SK-N-SH treated with all-trans-retinoic acid at 6 μM for 48 hours (cell line): ENCODE data around the gene OCA2.

Source experiments
- ATAC-seq: fragments of 200-7000 bp; cut with Tn5 transposase; 3 replicates; pipeline ENCODE4 v1.9.1; 2020; ENCODE audit warnings: mild to moderate bottlenecking, moderate library complexity
- ARNTL ChIP-seq: fragments of 450-650 bp; formaldehyde crosslinking; IDR thresholded peaks from 2 replicates; pipeline ENCODE4 v1.5.0; 2020; ENCODE audit warnings: low read depth, mild to moderate bottlenecking, moderate library complexity, borderline replicate concordance
- BACH2 ChIP-seq: fragments of 250-450 bp; sonication (Bioruptor Pico); IDR thresholded peaks from 2 replicates; pipeline ENCODE4 v1.9.0; 2021; ENCODE audit warnings: mild to moderate bottlenecking, borderline replicate concordance
- CREB5 ChIP-seq: fragments of 250-450 bp; sonication (Bioruptor Pico); IDR thresholded peaks from 2 replicates; pipeline ENCODE4 v1.5.1; 2020; ENCODE audit warnings: low read depth, mild to moderate bottlenecking, moderate library complexity
- CSDC2 ChIP-seq: fragments of 250-450 bp; sonication (Bioruptor Pico); IDR thresholded peaks from 2 replicates; pipeline ENCODE4 v1.5.0; 2020; ENCODE audit warnings: mild to moderate bottlenecking, moderate library complexity
- ESRRG ChIP-seq: fragments of 250-450 bp; sonication (Bioruptor Pico); IDR thresholded peaks from 2 replicates; pipeline ENCODE4 v1.6.1; 2021; ENCODE audit warnings: mild to moderate bottlenecking
- GLIS3 ChIP-seq: fragments of 250-450 bp; sonication (Bioruptor Pico); IDR thresholded peaks from 2 replicates; pipeline ENCODE4 v1.5.0; 2020; ENCODE audit warnings: mild to moderate bottlenecking, moderate library complexity
- ISL1 ChIP-seq: fragments of 250-450 bp; sonication (Bioruptor Pico); IDR thresholded peaks from 2 replicates; pipeline ENCODE4 v2.1.2; 2022; ENCODE audit warnings: mild to moderate bottlenecking, moderate library complexity
- OSR1 ChIP-seq: fragments of 250-450 bp; sonication (Bioruptor Pico); IDR thresholded peaks from 2 replicates; pipeline ENCODE4 v1.8.0; 2022; ENCODE audit warnings: moderate library complexity, mild to moderate bottlenecking, inconsistent platforms
- PPARA ChIP-seq: fragments of 250-450 bp; sonication (Bioruptor Pico); IDR thresholded peaks from 2 replicates; pipeline ENCODE4 v1.5.0; 2020; ENCODE audit warnings: mild to moderate bottlenecking, borderline replicate concordance
- RARB ChIP-seq: fragments of 250-450 bp; sonication (Bioruptor Pico); IDR thresholded peaks from 2 replicates; pipeline ENCODE4 v1.8.0; 2021; ENCODE audit warnings: mild to moderate bottlenecking, moderate library complexity
- SNAI2 ChIP-seq: fragments of 250-450 bp; sonication (Bioruptor Pico); IDR thresholded peaks from 2 replicates; pipeline ENCODE4 v1.5.0; 2020; ENCODE audit warnings: mild to moderate bottlenecking, moderate library complexity
- TCF4 ChIP-seq: fragments of 250-450 bp; sonication (Bioruptor Pico); IDR thresholded peaks from 2 replicates; pipeline ENCODE4 v1.8.0; 2021; ENCODE audit warnings: mild to moderate bottlenecking, moderate library complexity, borderline replicate concordance
- TOX ChIP-seq: fragments of 250-450 bp; sonication (Bioruptor Pico); IDR thresholded peaks from 2 replicates; pipeline ENCODE4 v1.8.0; 2021; ENCODE audit warnings: mild to moderate bottlenecking, moderate library complexity, borderline replicate concordance
- ZC3H10 ChIP-seq: fragments of 250-450 bp; sonication (Bioruptor Pico); IDR thresholded peaks from 2 replicates; pipeline ENCODE4 v1.5.1; 2021; ENCODE audit warnings: mild to moderate bottlenecking, moderate library complexity
- ZFP3 ChIP-seq: fragments of 250-450 bp; sonication (Bioruptor Pico); IDR thresholded peaks from 2 replicates; pipeline ENCODE4 v1.5.0; 2020; ENCODE audit warnings: mild to moderate bottlenecking, moderate library complexity
- ZFP30 ChIP-seq: fragments of 450-650 bp; formaldehyde crosslinking; IDR thresholded peaks from 2 replicates; pipeline ENCODE4 v1.5.0; 2022; ENCODE audit warnings: mild to moderate bottlenecking, moderate library complexity
- ZNF565 ChIP-seq: fragments of 450-650 bp; formaldehyde crosslinking; conservative IDR thresholded peaks from 2 replicates; pipeline ENCODE4 v1.5.0; 2020; ENCODE audit warnings: low read depth, mild to moderate bottlenecking, moderate library complexity
- TF ChIP-seq, protein P1 (sequence below): fragments of 250-450 bp; sonication (Bioruptor Pico); IDR thresholded peaks from 2 replicates; pipeline ENCODE4 v1.5.1; 2021; ENCODE audit warnings: mild to moderate bottlenecking, moderate library complexity
- TF ChIP-seq, protein P2 (sequence below): fragments of 250-450 bp; sonication (Bioruptor Pico); IDR thresholded peaks from 2 replicates; pipeline ENCODE4 v1.5.0; 2020; ENCODE audit warnings: mild to moderate bottlenecking, moderate library complexity
- TF ChIP-seq, protein P3 (sequence below): fragments of 250-450 bp; sonication (Bioruptor Pico); IDR thresholded peaks from 2 replicates; pipeline ENCODE4 v1.8.0; 2020; ENCODE audit warnings: mild to moderate bottlenecking, moderate library complexity, borderline replicate concordance

The OCA2 gene

DNA sequence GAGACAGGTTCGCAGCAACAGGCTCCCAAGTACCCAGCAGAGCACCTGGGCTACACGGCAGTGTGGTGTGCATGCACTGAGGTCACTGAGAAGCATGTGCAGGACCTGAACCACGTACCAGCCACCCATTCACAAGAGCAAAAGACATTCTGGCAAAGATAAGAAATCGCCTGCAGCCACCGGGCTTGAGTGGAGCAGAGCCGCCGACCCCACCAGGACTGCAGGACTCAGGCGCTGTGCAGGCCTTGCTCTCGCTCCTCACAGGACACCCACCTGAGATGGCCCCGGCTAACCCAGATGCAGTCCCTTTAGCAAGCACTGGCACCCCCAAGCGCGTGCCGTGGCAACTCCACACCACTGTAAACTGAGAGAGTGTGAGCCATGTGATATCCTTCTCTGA lies 32.3 kb upstream of the OCA2 start:
- no peak for ATAC-seq
- TF ChIP-seq, protein P1, sequence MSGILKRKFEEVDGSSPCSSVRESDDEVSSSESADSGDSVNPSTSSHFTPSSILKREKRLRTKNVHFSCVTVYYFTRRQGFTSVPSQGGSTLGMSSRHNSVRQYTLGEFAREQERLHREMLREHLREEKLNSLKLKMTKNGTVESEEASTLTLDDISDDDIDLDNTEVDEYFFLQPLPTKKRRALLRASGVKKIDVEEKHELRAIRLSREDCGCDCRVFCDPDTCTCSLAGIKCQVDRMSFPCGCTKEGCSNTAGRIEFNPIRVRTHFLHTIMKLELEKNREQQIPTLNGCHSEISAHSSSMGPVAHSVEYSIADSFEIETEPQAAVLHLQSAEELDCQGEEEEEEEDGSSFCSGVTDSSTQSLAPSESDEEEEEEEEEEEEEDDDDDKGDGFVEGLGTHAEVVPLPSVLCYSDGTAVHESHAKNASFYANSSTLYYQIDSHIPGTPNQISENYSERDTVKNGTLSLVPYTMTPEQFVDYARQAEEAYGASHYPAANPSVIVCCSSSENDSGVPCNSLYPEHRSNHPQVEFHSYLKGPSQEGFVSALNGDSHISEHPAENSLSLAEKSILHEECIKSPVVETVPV, result no peak
- TF ChIP-seq, protein P2, sequence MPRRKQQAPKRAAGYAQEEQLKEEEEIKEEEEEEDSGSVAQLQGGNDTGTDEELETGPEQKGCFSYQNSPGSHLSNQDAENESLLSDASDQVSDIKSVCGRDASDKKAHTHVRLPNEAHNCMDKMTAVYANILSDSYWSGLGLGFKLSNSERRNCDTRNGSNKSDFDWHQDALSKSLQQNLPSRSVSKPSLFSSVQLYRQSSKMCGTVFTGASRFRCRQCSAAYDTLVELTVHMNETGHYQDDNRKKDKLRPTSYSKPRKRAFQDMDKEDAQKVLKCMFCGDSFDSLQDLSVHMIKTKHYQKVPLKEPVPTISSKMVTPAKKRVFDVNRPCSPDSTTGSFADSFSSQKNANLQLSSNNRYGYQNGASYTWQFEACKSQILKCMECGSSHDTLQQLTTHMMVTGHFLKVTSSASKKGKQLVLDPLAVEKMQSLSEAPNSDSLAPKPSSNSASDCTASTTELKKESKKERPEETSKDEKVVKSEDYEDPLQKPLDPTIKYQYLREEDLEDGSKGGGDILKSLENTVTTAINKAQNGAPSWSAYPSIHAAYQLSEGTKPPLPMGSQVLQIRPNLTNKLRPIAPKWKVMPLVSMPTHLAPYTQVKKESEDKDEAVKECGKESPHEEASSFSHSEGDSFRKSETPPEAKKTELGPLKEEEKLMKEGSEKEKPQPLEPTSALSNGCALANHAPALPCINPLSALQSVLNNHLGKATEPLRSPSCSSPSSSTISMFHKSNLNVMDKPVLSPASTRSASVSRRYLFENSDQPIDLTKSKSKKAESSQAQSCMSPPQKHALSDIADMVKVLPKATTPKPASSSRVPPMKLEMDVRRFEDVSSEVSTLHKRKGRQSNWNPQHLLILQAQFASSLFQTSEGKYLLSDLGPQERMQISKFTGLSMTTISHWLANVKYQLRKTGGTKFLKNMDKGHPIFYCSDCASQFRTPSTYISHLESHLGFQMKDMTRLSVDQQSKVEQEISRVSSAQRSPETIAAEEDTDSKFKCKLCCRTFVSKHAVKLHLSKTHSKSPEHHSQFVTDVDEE (CRISPR knock-in tag), result no peak
- TF ChIP-seq BACH2 (CRISPR knock-in tag), result no peak
- no peak for TF ChIP-seq ESRRG (CRISPR knock-in tag)
- TF ChIP-seq ZC3H10 (CRISPR knock-in tag), result no peak
- no peak for TF ChIP-seq CREB5 (CRISPR knock-in tag)
- no peak for TF ChIP-seq ISL1
- no peak for TF ChIP-seq TCF4 (CRISPR knock-in tag)
- no peak for TF ChIP-seq RARB (CRISPR knock-in tag)
- TF ChIP-seq TOX (CRISPR knock-in tag), result no peak
- TF ChIP-seq GLIS3, result no peak
- TF ChIP-seq, protein P3, sequence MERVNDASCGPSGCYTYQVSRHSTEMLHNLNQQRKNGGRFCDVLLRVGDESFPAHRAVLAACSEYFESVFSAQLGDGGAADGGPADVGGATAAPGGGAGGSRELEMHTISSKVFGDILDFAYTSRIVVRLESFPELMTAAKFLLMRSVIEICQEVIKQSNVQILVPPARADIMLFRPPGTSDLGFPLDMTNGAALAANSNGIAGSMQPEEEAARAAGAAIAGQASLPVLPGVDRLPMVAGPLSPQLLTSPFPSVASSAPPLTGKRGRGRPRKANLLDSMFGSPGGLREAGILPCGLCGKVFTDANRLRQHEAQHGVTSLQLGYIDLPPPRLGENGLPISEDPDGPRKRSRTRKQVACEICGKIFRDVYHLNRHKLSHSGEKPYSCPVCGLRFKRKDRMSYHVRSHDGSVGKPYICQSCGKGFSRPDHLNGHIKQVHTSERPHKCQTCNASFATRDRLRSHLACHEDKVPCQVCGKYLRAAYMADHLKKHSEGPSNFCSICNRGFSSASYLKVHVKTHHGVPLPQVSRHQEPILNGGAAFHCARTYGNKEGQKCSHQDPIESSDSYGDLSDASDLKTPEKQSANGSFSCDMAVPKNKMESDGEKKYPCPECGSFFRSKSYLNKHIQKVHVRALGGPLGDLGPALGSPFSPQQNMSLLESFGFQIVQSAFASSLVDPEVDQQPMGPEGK (CRISPR knock-in tag), result no peak
- no peak for TF ChIP-seq PPARA
- TF ChIP-seq ZFP30 (CRISPR knock-in tag), result no peak
- no peak for TF ChIP-seq ZNF565
- no peak for TF ChIP-seq ZFP3
- no peak for TF ChIP-seq CSDC2 (CRISPR knock-in tag)
- no peak for TF ChIP-seq OSR1 (CRISPR knock-in tag)
- no peak for TF ChIP-seq SNAI2 (CRISPR knock-in tag)

- ATAC-seq, result no peak
- TF ChIP-seq ZC3H10 (CRISPR knock-in tag) (no peak), ISL1 (no peak)
Measured at GRCh38 chr15:28130651-28131050, 31.5 kb upstream of the OCA2 start.

- ATAC-seq, result no peak
- TF ChIP-seq, protein P1, result no peak
- no peak for TF ChIP-seq ARNTL
Measured at GRCh38 chr15:28129231-28129848, 30.2 kb upstream of the OCA2 start.

- no peak for ATAC-seq
- TF ChIP-seq ARNTL (no peak), ZFP3 (no peak), RARB (CRISPR knock-in tag) (no peak), BACH2 (CRISPR knock-in tag) (no peak), TOX (CRISPR knock-in tag) (no peak), CREB5 (CRISPR knock-in tag) (no peak), ESRRG (CRISPR knock-in tag) (no peak)
- TF ChIP-seq, protein P1, result no peak
- TF ChIP-seq, protein P2 (CRISPR knock-in tag), result no peak
- TF ChIP-seq, all 23 proteins: peak for 0
Measured at GRCh38 chr15:28128031-28128430, 28.9 kb upstream of the OCA2 start.
